ENCODE results near the gene CDH13.

CDH13 gene

GRCh38 chr16:83335076-83335475, 708.3 kb downstream of the CDH13 start:
- DNase-seq (ENCODE audit: low read depth) = peak; percentile 8
- no peak overlapping the region for H3K4me3 ChIP-seq (ENCODE audit: low read length)
- TF ChIP-seq CTCF (conservative IDR thresholded peaks at IDR 0.05; ENCODE audit: low read length) = no peak

GRCh38 chr16:83336603-83337002, 709.8 kb downstream of the CDH13 start:
- peak; percentile 86 for DNase-seq (ENCODE audit: low read depth)
- TF ChIP-seq CTCF (conservative IDR thresholded peaks at IDR 0.05; ENCODE audit: low read length) = no peak
- no peak overlapping the region for H3K4me3 ChIP-seq (ENCODE audit: low read length)

GRCh38 chr16:83338138-83338537, 711.4 kb downstream of the CDH13 start:
- DNase-seq (ENCODE audit: low read depth) = no peak
- no peak overlapping the region for H3K4me3 ChIP-seq (ENCODE audit: low read length)
- TF ChIP-seq CTCF (conservative IDR thresholded peaks at IDR 0.05; ENCODE audit: low read length) = no peak

- DNase-seq (ENCODE audit: low read depth) = peak; percentile 23
- no peak overlapping the region for H3K4me3 ChIP-seq (ENCODE audit: low read length)
- no peak for TF ChIP-seq CTCF (conservative IDR thresholded peaks at IDR 0.05; ENCODE audit: low read length)
Observed at GRCh38 chr16:83338941-83339340, 712.2 kb downstream of the CDH13 start.

- no peak overlapping the region for H3K4me3 ChIP-seq (ENCODE audit: low read length)
- DNase-seq (ENCODE audit: low read depth) = peak; percentile 90
Observed at GRCh38 chr16:83343935-83344366, 717.2 kb downstream of the CDH13 start.

GRCh38 chr16:83345846-83346640, 719.3 kb downstream of the CDH13 start:
- H3K4me3 ChIP-seq (ENCODE audit: low read length) = peak overlapping the region; percentile 9
- TF ChIP-seq CTCF (conservative IDR thresholded peaks at IDR 0.05; ENCODE audit: low read length) = no peak
- DNase-seq (ENCODE audit: low read depth) = no peak

More at GRCh38 chr16:83343935-83344366, 717.2 kb downstream of the CDH13 start:
- TF ChIP-seq CTCF (conservative IDR thresholded peaks at IDR 0.05; ENCODE audit: low read length) = no peak

GRCh38 chr16:83348991-83349390, 722.2 kb downstream of the CDH13 start:
- H3K4me3 ChIP-seq (ENCODE audit: low read length) = no peak overlapping the region
- TF ChIP-seq CTCF (conservative IDR thresholded peaks at IDR 0.05; ENCODE audit: low read length) = no peak
- no peak for DNase-seq (ENCODE audit: low read depth)
